Ishikawa (cell line): ENCODE results near the gene GSK3B.

ENCODE experiments used
- EP300 ChIP-seq: IDR thresholded peaks from 2 replicates; pipeline ENCODE4 v1.6.1; 2012; ENCODE audit warnings: borderline replicate concordance
- MAX ChIP-seq: IDR thresholded peaks from 2 replicates; pipeline ENCODE4 v1.6.1; 2012
- NFIC ChIP-seq: IDR thresholded peaks from 2 replicates; pipeline ENCODE4 v1.6.1; 2012
- TAF1 ChIP-seq: IDR thresholded peaks from 2 replicates; pipeline ENCODE4 v1.6.1; 2012; ENCODE audit warnings: low read depth, mild to moderate bottlenecking
- TCF12 ChIP-seq: IDR thresholded peaks from 2 replicates; pipeline ENCODE4 v1.6.1; 2012; ENCODE audit warnings: low read depth
- YY1 ChIP-seq: IDR thresholded peaks from 2 replicates; pipeline ENCODE4 v1.6.1; 2012; ENCODE audit warnings: low read depth

- TF ChIP-seq TAF1 (no peak), NFIC (no peak), TCF12 (no peak), EP300 (no peak), MAX (no peak), YY1 (no peak)
These were observed 9.0 kb upstream of the GSK3B start for GRCh38 chr3:120103276-120103675.
